CD4-positive, alpha-beta T cell (primary cell): Measurements from ENCODE around the gene THAP2. TPM values are rescaled to one million over a fixed set of nuclear protein-coding genes. Genes with fewer than 3 reads are reported as not detected.

ENCODE experiments used
- ATAC-seq: fragments of 200-7000 bp; cut with Tn5 transposase; one replicate; pipeline ENCODE4 v1.10.0; 2022; ENCODE audit warnings: mild to moderate bottlenecking; ENCODE audit not compliant: poor library complexity
- CTCF ChIA-PET: fragments of 350-600 bp; sonication (Branson Sonifier 250); formaldehyde crosslinking; loops from one replicate; lab custom pipeline; 2021; ENCODE audit warnings: antibody characterized with exemption, inconsistent platforms; lab: Charles Lee
- POLR2A ChIA-PET: fragments of 350-600 bp; sonication (Branson Sonifier 250); formaldehyde crosslinking; loops from one replicate; lab custom pipeline; 2021; ENCODE audit warnings: antibody characterized with exemption, inconsistent platforms; lab: Charles Lee
- DNase-seq, 14 experiments: peaks; one replicate each; pipeline ENCODE4 v3.0.0-alpha.2; 2013 to 2020; ENCODE audit warnings: mixed read lengths in 2 of 14
- H3K27ac ChIP-seq, 2 donors: one replicate each; pipeline versions ENCODE4 v1.5.1 to v1.7.0; 2013; ENCODE audit warnings: low read length in 2 of 2, low read depth in 1 of 2, mild to moderate bottlenecking in 1 of 2
- H3K27me3 ChIP-seq, 2 experiments: 1 replicate in 1 of 2; 2 replicates in 1 of 2; pipeline versions ENCODE4 v1.6.1 to v1.7.0; 2013; ENCODE audit warnings: low read length in 2 of 2, control low read depth in 1 of 2, mild to moderate bottlenecking in 1 of 2, moderate library complexity in 1 of 2; ENCODE audit not compliant: insufficient read depth in 2 of 2, control insufficient read depth in 1 of 2
- H3K36me3 ChIP-seq: one replicate; pipeline ENCODE4 v1.6.1; 2013; ENCODE audit warnings: low read length, control low read depth; ENCODE audit not compliant: insufficient read depth
- H3K4me1 ChIP-seq: one replicate; pipeline ENCODE4 v1.6.1; 2013; ENCODE audit warnings: low read length, control low read depth; ENCODE audit not compliant: insufficient read depth
- H3K4me3 ChIP-seq: one replicate; pipeline ENCODE4 v1.5.1; 2013; ENCODE audit warnings: mild to moderate bottlenecking, low read length, moderate library complexity
- H3K9me3 ChIP-seq, 2 experiments: 1 replicate in 1 of 2; 2 replicates in 1 of 2; pipeline versions ENCODE4 v1.6.1 to v1.7.0; 2013; ENCODE audit warnings: low read length in 2 of 2, mild to moderate bottlenecking in 2 of 2, control low read depth in 1 of 2, moderate library complexity in 1 of 2; ENCODE audit not compliant: control insufficient read depth in 1 of 2, insufficient read depth in 1 of 2
- H3K27ac Mint-ChIP-seq: one replicate; pipeline ENCODE4 v1.8.0; 2020; ENCODE audit warnings: mixed read lengths
- H3K27me3 Mint-ChIP-seq: one replicate; pipeline ENCODE4 v1.8.0; 2021; ENCODE audit warnings: mixed read lengths
- H3K36me3 Mint-ChIP-seq: one replicate; pipeline ENCODE4 v1.8.0; 2021; ENCODE audit warnings: low read depth, mixed read lengths
- H3K4me1 Mint-ChIP-seq: one replicate; pipeline ENCODE4 v1.8.0; 2021; ENCODE audit warnings: low read depth, mixed read lengths
- H3K4me3 Mint-ChIP-seq: one replicate; pipeline ENCODE4 v1.8.0; 2020; ENCODE audit warnings: mild to moderate bottlenecking, mixed read lengths
- H3K9me3 Mint-ChIP-seq: one replicate; pipeline ENCODE4 v1.8.0; 2020; ENCODE audit warnings: mixed read lengths
- CTCF ChIP-seq: fragments of 200-600 bp; IDR thresholded peaks from one replicate; pipeline ENCODE4 v1.8.0; 2022; ENCODE audit warnings: antibody characterized with exemption, mild to moderate bottlenecking
- intact Hi-C, 2 experiments: fragments of 100-400 bp; cut with DNase I in 1 of 2; cut with micrococcal nuclease in 1 of 2; formaldehyde crosslinking; loops; one replicate each; pipeline versions ENCODE4 v1.15.1 to v1.9.0; 2023 to 2025; cut with DNase I, micrococcal nuclease
- total RNA-seq, 174 experiments: library from RNA in 2 of 174; stranded (reverse) in 2 of 174; gene quantifications; one replicate each; pipeline ENCODE4 v1.2.3 and lab custom pipeline; 2021 to 2026

Gene THAP2
- total RNA-seq, 2 experiments from 2014 or later: 12.1 to 12.6 TPM

- no peak for TF ChIP-seq CTCF
- no peaks in the 10 kb centered on the region for H3K27me3 Mint-ChIP-seq
- DNase-seq (no peak), ATAC-seq (no peak)
- no peaks in the 10 kb centered on the region for H3K36me3 Mint-ChIP-seq
- Histone ChIP-seq H3K27ac (no peak overlapping the region), H3K27me3 (no peaks in the 10 kb centered on the region), H3K36me3 (no peaks in the 10 kb centered on the region), H3K4me1 (no peaks in the 10 kb centered on the region), H3K4me3 (no peak overlapping the region), H3K9me3 (no peaks in the 10 kb centered on the region)
- no peak overlapping the region for H3K4me3 Mint-ChIP-seq
- no peak overlapping the region for H3K27ac Mint-ChIP-seq
- ChIA-PET POLR2A (no interaction called here), CTCF (no interaction called here)
- H3K4me1 Mint-ChIP-seq: no peaks in the 10 kb centered on the region
- H3K9me3 Mint-ChIP-seq: no peaks in the 10 kb centered on the region
- intact Hi-C loops: no loop called here
Observed at GRCh38 chr12:71726548-71726947, 62.4 kb downstream of the THAP2 start.

- no peaks in the 10 kb centered on the region for H3K4me1 Mint-ChIP-seq
- H3K36me3 Mint-ChIP-seq: no peaks in the 10 kb centered on the region
- Histone ChIP-seq H3K27ac (no peak overlapping the region), H3K36me3 (no peaks in the 10 kb centered on the region), H3K27me3 (no peaks in the 10 kb centered on the region), H3K4me3 (no peak overlapping the region), H3K4me1 (no peaks in the 10 kb centered on the region), H3K9me3 (no peaks in the 10 kb centered on the region)
- intact Hi-C loops: no loop called here
- DNase-seq: no peak
- no peak overlapping the region for H3K27ac Mint-ChIP-seq
- CTCF ChIA-PET: no interaction called here
- H3K9me3 Mint-ChIP-seq: no peaks in the 10 kb centered on the region
- POLR2A ChIA-PET: no interaction called here
- no peak for ATAC-seq
- no peak for TF ChIP-seq CTCF
- no peak overlapping the region for H3K4me3 Mint-ChIP-seq
- H3K27me3 Mint-ChIP-seq: no peaks in the 10 kb centered on the region
Observed at GRCh38 chr12:71727958-71728357, 63.9 kb downstream of the THAP2 start.

Other genes starting within 250 kb of the THAP2 start
- not detected for gene LGR5, start 224.5 kb upstream of the THAP2 start, total RNA-seq
- gene ZFC3H1, start 453 bp upstream of the THAP2 start, total RNA-seq: 100 to 1,000 TPM; 131 to 135 TPM
- gene TMEM19, start 21.8 kb downstream of the THAP2 start, total RNA-seq: 10 to 100 TPM in 1 of 2 experiments, 1 to 10 TPM in 1; 8.9 to 11.6 TPM
- 100 to 1,000 TPM; 106 to 108 TPM for gene RAB21, start 90.6 kb downstream of the THAP2 start, total RNA-seq
- gene TBC1D15, start 175.5 kb downstream of the THAP2 start, total RNA-seq: 100 to 1,000 TPM; 121 to 123 TPM